ENCODE results near the gene PTPN4. TPM values are rescaled to one million over a fixed set of nuclear protein-coding genes. Genes with fewer than 3 reads are reported as not detected.

Gene PTPN4
- total RNA-seq, 2 donors from 2014 or later: 52.6 to 69.8 TPM

- no peak for TF ChIP-seq CTCF (conservative IDR thresholded peaks at IDR 0.05)
- Mint-ChIP-seq H3K27ac (no peak overlapping the region), H3K36me3 (ENCODE audit: low read depth) (peaks cover 53% of the 10 kb centered on the region), H3K4me3 (no peak overlapping the region), H3K27me3 (ENCODE audit: insufficient read depth) (no peaks in the 10 kb centered on the region), H3K4me1 (no peaks in the 10 kb centered on the region), H3K9me3 (peaks cover 44% of the 10 kb centered on the region)
- no peak for DNase-seq
- peaks cover 4% of the 10 kb centered on the region for H3K36me3 ChIP-seq (ENCODE audit: control insufficient read depth, insufficient read depth, low read length)
- no peak overlapping the region for H3K9ac ChIP-seq (ENCODE audit: extremely low read depth, low read length, poor library complexity, severe bottlenecking)
- no peak overlapping the region for H3K4me3 ChIP-seq (ENCODE audit: low read length)
- no peak overlapping the region for H3K27ac ChIP-seq (ENCODE audit: low read depth, low read length)
- H3K4me1 ChIP-seq (ENCODE audit: control insufficient read depth, insufficient read depth, low read length): no peaks in the 10 kb centered on the region
- H3K27me3 ChIP-seq (ENCODE audit: control insufficient read depth, insufficient read depth, low read length, poor library complexity, severe bottlenecking): no peaks in the 10 kb centered on the region
- peaks cover 63% of the 10 kb centered on the region for H3K9me3 ChIP-seq (ENCODE audit: control insufficient read depth, low read length)
Measured at GRCh38 chr2:119790466-119790865, 30.7 kb downstream of the PTPN4 start.

- no peaks in the 10 kb centered on the region for H3K4me1 Mint-ChIP-seq
- no peak for TF ChIP-seq CTCF (conservative IDR thresholded peaks at IDR 0.05)
- Histone ChIP-seq H3K4me3 (ENCODE audit: low read length) (no peak overlapping the region), H3K9ac (ENCODE audit: extremely low read depth, low read length, poor library complexity, severe bottlenecking) (no peak overlapping the region), H3K36me3 (ENCODE audit: control insufficient read depth, insufficient read depth, low read length) (peaks cover 4% of the 10 kb centered on the region), H3K4me1 (ENCODE audit: control insufficient read depth, insufficient read depth, low read length) (no peaks in the 10 kb centered on the region), H3K27me3 (ENCODE audit: control insufficient read depth, insufficient read depth, low read length, poor library complexity, severe bottlenecking) (no peaks in the 10 kb centered on the region), H3K27ac (ENCODE audit: low read depth, low read length) (no peak overlapping the region), H3K9me3 (ENCODE audit: control insufficient read depth, low read length) (peaks cover 63% of the 10 kb centered on the region)
- DNase-seq: peak; percentile 61
- H3K27me3 Mint-ChIP-seq (ENCODE audit: insufficient read depth): no peaks in the 10 kb centered on the region
- H3K4me3 Mint-ChIP-seq: no peak overlapping the region
- no peak overlapping the region for H3K27ac Mint-ChIP-seq
- H3K9me3 Mint-ChIP-seq: peaks cover 44% of the 10 kb centered on the region
- peaks cover 53% of the 10 kb centered on the region for H3K36me3 Mint-ChIP-seq (ENCODE audit: low read depth)
- WGBS, 2 experiments (ENCODE audit: insufficient coverage in 1 of 2, insufficient read length in 1 of 2): 84 to 88% methylated on average over 7 to 8 of the region's 8 CpGs
Measured at GRCh38 chr2:119792907-119793312, 33.2 kb downstream of the PTPN4 start.

GRCh38 chr2:119794237-119794636 is 34.5 kb downstream of the PTPN4 start:
- Mint-ChIP-seq H3K27ac (no peak overlapping the region), H3K4me1 (no peaks in the 10 kb centered on the region)

More at GRCh38 chr2:119794237-119794636, 34.5 kb downstream of the PTPN4 start:
- H3K9me3 ChIP-seq (ENCODE audit: control insufficient read depth, low read length): peaks cover 56% of the 10 kb centered on the region
- Mint-ChIP-seq H3K27me3 (ENCODE audit: insufficient read depth) (no peaks in the 10 kb centered on the region), H3K9me3 (peaks cover 40% of the 10 kb centered on the region), H3K36me3 (ENCODE audit: low read depth) (peaks cover 42% of the 10 kb centered on the region), H3K4me3 (no peak overlapping the region)
- DNase-seq: peak; percentile 56
- H3K36me3 ChIP-seq (ENCODE audit: control insufficient read depth, insufficient read depth, low read length): peaks cover 4% of the 10 kb centered on the region
- no peaks in the 10 kb centered on the region for H3K4me1 ChIP-seq (ENCODE audit: control insufficient read depth, insufficient read depth, low read length)
- no peak overlapping the region for H3K9ac ChIP-seq (ENCODE audit: extremely low read depth, low read length, poor library complexity, severe bottlenecking)
- whole genome bisulfite sequencing, 2 experiments (ENCODE audit: insufficient coverage in 1 of 2, insufficient read length in 1 of 2): 96 to 100% methylated on average over 8 to 9 of the region's 9 CpGs
- no peaks in the 10 kb centered on the region for H3K27me3 ChIP-seq (ENCODE audit: control insufficient read depth, insufficient read depth, low read length, poor library complexity, severe bottlenecking)
- no peak overlapping the region for H3K27ac ChIP-seq (ENCODE audit: low read depth, low read length)
- H3K4me3 ChIP-seq (ENCODE audit: low read length): no peak overlapping the region
- TF ChIP-seq CTCF (conservative IDR thresholded peaks at IDR 0.05): no peak

All from endodermal cell (in vitro differentiated cells).